B cell (primary cell): ENCODE results near the gene GOLGA1. TPM values are rescaled to one million over a fixed set of nuclear protein-coding genes. Genes with fewer than 3 reads are reported as not detected.

Source experiments
- ATAC-seq: fragments of 200-7000 bp; cut with Tn5 transposase; one replicate; pipeline ENCODE4 v1.10.0; 2021; ENCODE audit warnings: low read depth, mild to moderate bottlenecking, moderate number of reproducible peaks, moderate library complexity
- CTCF ChIA-PET: fragments of 350-600 bp; sonication (Branson Sonifier 250); formaldehyde crosslinking; loops from one replicate; lab custom pipeline; 2021; ENCODE audit warnings: antibody characterized with exemption, inconsistent platforms; lab: Charles Lee
- POLR2A ChIA-PET: fragments of 350-600 bp; sonication (Branson Sonifier 250); formaldehyde crosslinking; loops from one replicate; lab custom pipeline; 2021; ENCODE audit warnings: antibody characterized with exemption; lab: Charles Lee
- DNase-seq: peaks from one replicate; pipeline ENCODE4 v3.0.0; 2013
- H2AFZ ChIP-seq: 2 replicates; pipeline ENCODE4 v1.6.1; 2012; ENCODE audit warnings: mild to moderate bottlenecking, low read depth, low read length; ENCODE audit not compliant: insufficient read depth, poor library complexity, severe bottlenecking
- H3K27ac ChIP-seq, 2 donors: 1 replicate in 1 of 2; 2 replicates in 1 of 2; pipeline ENCODE4 v1.5.1; 2012 to 2013; ENCODE audit warnings: low read length in 2 of 2, mild to moderate bottlenecking in 2 of 2, moderate library complexity in 1 of 2
- H3K27me3 ChIP-seq, 4 experiments: fragments of 200-600 bp in 1 of 4; sonication (generic) in 1 of 4; replicated peaks in 1 of 4; 1 replicate in 2 of 4; 2 replicates in 2 of 4; pipeline versions ENCODE4 v1.6.1 to v1.7.0; 2013 to 2016; ENCODE audit warnings: low read length in 3 of 4, mild to moderate bottlenecking in 2 of 4, mixed read lengths in 1 of 4, moderate library complexity in 1 of 4; ENCODE audit not compliant: insufficient read depth in 4 of 4, control insufficient read depth in 3 of 4; ENCODE audit errors: control extremely low read depth in 1 of 4
- H3K36me3 ChIP-seq, 2 experiments: replicated peaks in 1 of 2; 1 replicate in 1 of 2; 2 replicates in 1 of 2; pipeline versions ENCODE4 v1.6.1 to v1.7.1; 2013; ENCODE audit warnings: low read length in 1 of 2; ENCODE audit not compliant: insufficient read depth in 2 of 2, control insufficient read depth in 1 of 2; ENCODE audit errors: control extremely low read depth in 1 of 2, extremely low read depth in 1 of 2
- H3K4me1 ChIP-seq, 2 donors: fragments of 200-600 bp in 1 of 2; sonication (generic) in 1 of 2; 1 replicate in 1 of 2; 2 replicates in 1 of 2; pipeline versions ENCODE4 v1.5.1 to v1.6.1; 2013 to 2017; ENCODE audit warnings: low read length in 2 of 2; ENCODE audit not compliant: control insufficient read depth in 2 of 2, insufficient read depth in 2 of 2
- H3K4me2 ChIP-seq: replicated peaks from 2 replicates; pipeline ENCODE3; 2012; ENCODE audit warnings: mild to moderate bottlenecking, low read depth, low read length; ENCODE audit not compliant: poor library complexity, severe bottlenecking
- H3K4me3 ChIP-seq, 5 experiments: fragments of 200-600 bp in 1 of 5; sonication (generic) in 1 of 5; 1 replicate in 3 of 5; 2 replicates in 2 of 5; pipeline versions ENCODE4 v1.5.1 to v1.7.0; 2011 to 2016; ENCODE audit warnings: low read length in 4 of 5, mild to moderate bottlenecking in 4 of 5, low read depth in 2 of 5, control low read depth in 1 of 5, moderate library complexity in 1 of 5; ENCODE audit not compliant: insufficient read depth in 1 of 5; ENCODE audit errors: control extremely low read depth in 1 of 5, extremely low read depth in 1 of 5
- H3K79me2 ChIP-seq: fragments of 200-600 bp; sonication (generic); one replicate; pipeline ENCODE4 v1.6.0; 2016; ENCODE audit warnings: low read length; ENCODE audit not compliant: control insufficient read depth, insufficient read depth
- H3K9ac ChIP-seq: fragments of 200-600 bp; sonication (generic); 2 replicates; pipeline ENCODE4 v1.6.1; 2017; ENCODE audit warnings: mild to moderate bottlenecking, low read length, moderate library complexity
- H3K9me3 ChIP-seq, 3 donors: one replicate each; pipeline versions ENCODE4 v1.6.1 to v1.7.1; 2013; ENCODE audit warnings: low read length in 2 of 3; ENCODE audit not compliant: control insufficient read depth in 2 of 3, insufficient read depth in 1 of 3; ENCODE audit errors: control extremely low read depth in 1 of 3
- H4K20me1 ChIP-seq: 2 replicates; pipeline ENCODE4 v1.6.0; 2012; ENCODE audit warnings: mild to moderate bottlenecking, low read length; ENCODE audit not compliant: insufficient read depth, control insufficient read depth, poor library complexity, severe bottlenecking
- H3K27ac Mint-ChIP-seq: one replicate; pipeline ENCODE4 v1.8.0; 2021; ENCODE audit warnings: mixed read lengths
- H3K27me3 Mint-ChIP-seq: one replicate; pipeline ENCODE4 v1.8.0; 2021; ENCODE audit warnings: mixed read lengths
- H3K4me1 Mint-ChIP-seq: one replicate; pipeline ENCODE4 v1.8.0; 2021; ENCODE audit warnings: mixed read lengths
- H3K4me3 Mint-ChIP-seq: one replicate; pipeline ENCODE4 v1.8.0; 2021; ENCODE audit warnings: mixed read lengths
- H3K9me3 Mint-ChIP-seq: one replicate; pipeline ENCODE4 v1.8.0; 2022; ENCODE audit warnings: mixed read lengths; ENCODE audit not compliant: insufficient read depth
- CTCF ChIP-seq: fragments of 200-600 bp; IDR thresholded peaks from one replicate; pipeline ENCODE4 v1.8.0; 2022; ENCODE audit warnings: antibody characterized with exemption, mild to moderate bottlenecking
- EZH2 ChIP-seq: IDR thresholded peaks from 2 replicates; pipeline ENCODE4 v1.6.1; 2012; ENCODE audit warnings: borderline replicate concordance, low read depth, mild to moderate bottlenecking, moderate library complexity, low read length; ENCODE audit not compliant: insufficient read depth, poor library complexity, severe bottlenecking
- WGBS: methylation state at CpG from one replicate; pipeline ENCODE4 v1.1.5; 2013; ENCODE audit warnings: missing lambda C conversion rate; ENCODE audit not compliant: insufficient coverage; 5-methylcytosine and 5-hydroxymethylcytosine counted together
- intact Hi-C: fragments of 100-400 bp; cut with micrococcal nuclease; formaldehyde crosslinking; loops from one replicate; pipeline ENCODE4 v1.10.0; 2022
- polyA plus RNA-seq: library from polyadenylated mRNA; depleted of rRNA; stranded (reverse); fragments of >200 nt; gene quantifications from 2 replicates; pipeline ENCODE4 v1.2.3, GENCODE V29; 2012
- total RNA-seq, 2 donors: library from RNA; stranded (reverse); fragments of 120-200 nt in 1 of 2; gene quantifications; 1 replicate in 1 of 2; 2 replicates in 1 of 2; pipeline versions ENCODE4 v1.2.3 to v1.2.4, GENCODE V29; 2013 to 2022

The GOLGA1 gene
- total and polyA plus RNA-seq, 2 donors (not counting 1 experiment from before 2014, with no cell fraction given) = 13.4 to 26.2 TPM

- Histone ChIP-seq H3K4me3 (peak within 1 kb of the TSS; percentile 43 to 91 (median 81)), H3K36me3 (peaks cover 0 to 43% of the 10 kb centered on the region in 2 experiments), H3K79me2 (peaks cover 3% of the 10 kb centered on the region), H3K9ac (peak within 1 kb of the TSS; percentile 77), H3K27me3 (no peaks in the 10 kb centered on the region), H3K4me1 (peaks cover 18 to 34% of the 10 kb centered on the region in 2 donors), H3K4me2 (peak within 1 kb of the TSS; percentile 75), H3K9me3 (no peaks in the 10 kb centered on the region), H3K27ac (peak within 1 kb of the TSS; percentile 88 to 93), H4K20me1 (peaks cover 41% of the 10 kb centered on the region), H2AFZ (peak within 1 kb of the TSS; percentile 94)
- ATAC-seq (peak; percentile 96), DNase-seq (peak; percentile 96)
- Mint-ChIP-seq H3K27ac (peak within 1 kb of the TSS; percentile 98), H3K27me3 (no peaks in the 10 kb centered on the region), H3K4me3 (peak within 1 kb of the TSS; percentile 99), H3K9me3 (no peaks in the 10 kb centered on the region), H3K4me1 (peaks cover 28% of the 10 kb centered on the region)
- POLR2A ChIA-PET = interaction anchor here (0.5 to 2.8 kb wide), 9 partner anchors 8 to 400 kb away, joined by 3 to 26 read pairs (median 4); partner anchors contain the start of genes GAPVD1, NR6A1 and WDR38
- TF ChIP-seq CTCF (peak; percentile 48), EZH2 (no peak)
- intact Hi-C loops = loop anchor here (1.0 to 10.0 kb wide), 8 partner anchors 8 to 1943 kb away; partner anchors contain the start of genes GAPVD1, HSPA5, NR6A1 and PSMB7
- CTCF ChIA-PET = interaction anchor here (1.0 to 7.9 kb wide), 6 partner anchors 9 to 244 kb away, joined by 3 to 61 read pairs (median 12); partner anchors contain the start of genes NR6A1, OLFML2A and WDR38
- WGBS = under 1% methylated on average over 92 of the region's 92 CpGs
Measured at GRCh38 chr9:124861342-124862229, 79.3 kb downstream of the GOLGA1 start, which contains the start of the genes ARPC5L and RPL35. ARPC5L (plus strand) TSS chr9:124862130; CDS start chr9:124869291, 7,161 bp downstream. RPL35 (minus strand) TSS chr9:124861957; CDS start chr9:124861912, 45 bp downstream.
